ENCODE results near the gene SDK1. TPM values are rescaled to one million over a fixed set of nuclear protein-coding genes. Genes with fewer than 3 reads are reported as not detected.

Gene SDK1
- total and polyA plus RNA-seq, 2 experiments from 2014 or later: 4.1 to 16.5 TPM

DNA sequence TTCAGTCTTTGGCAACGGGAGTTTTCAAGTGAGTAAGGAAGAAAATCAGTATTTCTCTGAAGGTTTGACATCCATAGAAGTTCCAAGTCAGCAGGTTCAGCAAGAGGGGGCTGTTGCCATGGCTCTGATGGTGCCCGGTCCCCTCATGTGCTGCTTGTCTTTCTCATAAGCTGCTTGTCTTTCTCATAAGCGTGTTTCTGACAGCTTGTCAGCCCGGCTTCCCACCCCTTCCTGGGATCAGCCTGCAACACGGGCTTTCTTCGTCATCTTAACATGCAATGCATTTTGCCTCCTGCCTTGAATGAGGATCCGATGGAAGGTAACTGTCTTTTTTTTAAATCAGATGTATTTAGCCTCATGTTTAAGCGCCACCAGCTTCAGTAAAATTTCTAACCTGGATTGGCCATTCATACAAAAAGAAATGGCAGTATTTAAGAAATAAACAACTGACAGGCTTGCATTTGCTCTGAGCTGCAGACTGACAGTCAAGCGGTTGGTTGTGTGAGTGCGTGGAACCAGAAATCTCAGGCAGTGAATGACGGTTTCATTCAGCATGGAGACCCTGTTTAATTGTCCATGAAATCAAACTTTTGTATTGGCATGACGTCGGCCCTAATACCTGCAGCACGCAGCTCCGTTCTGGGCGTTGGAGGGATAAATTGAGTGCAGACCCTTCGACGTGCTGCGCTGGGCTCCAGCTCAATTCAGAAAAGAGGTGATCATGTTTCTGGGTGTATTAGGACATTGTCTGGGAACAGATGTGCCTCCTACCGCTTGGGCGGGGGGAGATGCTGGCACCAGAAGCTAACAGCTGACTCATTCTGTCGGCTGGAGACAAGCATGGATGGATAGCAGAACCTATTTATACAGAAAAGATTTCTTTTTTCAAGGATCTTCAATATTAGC lies 926.3 kb downstream of the SDK1 start:
- Histone ChIP-seq H3K4me1 (ENCODE audit: low read depth) (no peaks in the 10 kb centered on the region), H3K9me3 (ENCODE audit: low read depth) (no peaks in the 10 kb centered on the region), H3K27ac (no peak overlapping the region), H3K36me3 (no peaks in the 10 kb centered on the region), H3K27me3 (no peaks in the 10 kb centered on the region), H3K4me3 (no peak overlapping the region)
- DNase-seq (ENCODE audit: low read depth in 1 of 2, low spot score in 1 of 2): no peak
- TF ChIP-seq, protein P1, sequence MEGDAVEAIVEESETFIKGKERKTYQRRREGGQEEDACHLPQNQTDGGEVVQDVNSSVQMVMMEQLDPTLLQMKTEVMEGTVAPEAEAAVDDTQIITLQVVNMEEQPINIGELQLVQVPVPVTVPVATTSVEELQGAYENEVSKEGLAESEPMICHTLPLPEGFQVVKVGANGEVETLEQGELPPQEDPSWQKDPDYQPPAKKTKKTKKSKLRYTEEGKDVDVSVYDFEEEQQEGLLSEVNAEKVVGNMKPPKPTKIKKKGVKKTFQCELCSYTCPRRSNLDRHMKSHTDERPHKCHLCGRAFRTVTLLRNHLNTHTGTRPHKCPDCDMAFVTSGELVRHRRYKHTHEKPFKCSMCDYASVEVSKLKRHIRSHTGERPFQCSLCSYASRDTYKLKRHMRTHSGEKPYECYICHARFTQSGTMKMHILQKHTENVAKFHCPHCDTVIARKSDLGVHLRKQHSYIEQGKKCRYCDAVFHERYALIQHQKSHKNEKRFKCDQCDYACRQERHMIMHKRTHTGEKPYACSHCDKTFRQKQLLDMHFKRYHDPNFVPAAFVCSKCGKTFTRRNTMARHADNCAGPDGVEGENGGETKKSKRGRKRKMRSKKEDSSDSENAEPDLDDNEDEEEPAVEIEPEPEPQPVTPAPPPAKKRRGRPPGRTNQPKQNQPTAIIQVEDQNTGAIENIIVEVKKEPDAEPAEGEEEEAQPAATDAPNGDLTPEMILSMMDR (IDR thresholded peaks at IDR 0.05; ENCODE audit: low read depth, low read length): no peak

DNA sequence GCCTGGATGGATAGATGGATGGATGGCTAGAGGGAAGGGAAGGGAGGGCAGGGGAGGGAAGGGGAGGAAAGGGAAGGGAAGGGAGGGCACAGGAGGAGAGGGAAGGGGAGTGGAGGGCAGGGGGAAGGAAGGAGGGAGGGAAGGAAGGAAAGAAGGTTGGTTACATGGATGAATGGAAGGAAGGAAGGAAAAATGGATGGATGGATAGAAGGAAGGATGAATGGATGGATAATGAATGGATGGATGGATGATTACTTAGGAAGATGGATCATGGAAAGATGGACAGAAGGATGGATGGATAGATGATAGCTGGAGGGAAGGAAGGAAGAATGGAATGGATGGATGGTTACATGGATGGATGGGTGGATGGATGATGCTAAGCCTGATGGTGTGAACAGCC lies 929.3 kb downstream of the SDK1 start:
- Histone ChIP-seq H3K27ac (no peak overlapping the region), H3K27me3 (no peaks in the 10 kb centered on the region), H3K4me3 (no peak overlapping the region), H3K4me1 (ENCODE audit: low read depth) (no peaks in the 10 kb centered on the region), H3K9me3 (ENCODE audit: low read depth) (no peaks in the 10 kb centered on the region), H3K36me3 (no peaks in the 10 kb centered on the region)
- TF ChIP-seq, protein P1 (IDR thresholded peaks at IDR 0.05; ENCODE audit: low read depth, low read length): no peak
- no peak for DNase-seq (ENCODE audit: low read depth in 1 of 2, low spot score in 1 of 2)

DNA sequence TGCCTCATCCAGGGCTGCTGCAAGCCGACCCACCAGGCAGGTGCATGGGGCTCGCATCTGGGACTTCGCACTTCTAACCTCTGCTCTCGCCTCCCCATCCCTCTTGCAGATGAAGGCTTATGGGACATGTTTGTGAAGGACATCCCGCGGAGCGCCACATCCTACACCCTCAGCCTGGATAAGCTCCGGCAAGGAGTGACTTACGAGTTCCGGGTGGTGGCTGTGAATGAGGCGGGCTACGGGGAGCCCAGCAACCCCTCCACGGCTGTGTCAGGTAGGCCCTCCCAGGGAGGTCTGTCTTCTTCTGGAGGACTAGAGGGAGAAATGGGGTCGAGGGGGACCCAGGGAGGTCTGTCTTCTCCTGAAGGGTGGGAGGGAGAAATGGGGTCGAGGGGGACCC lies 932.1 kb downstream of the SDK1 start:
- Histone ChIP-seq H3K4me3 (no peak overlapping the region), H3K27ac (no peak overlapping the region), H3K4me1 (ENCODE audit: low read depth) (no peaks in the 10 kb centered on the region), H3K9me3 (ENCODE audit: low read depth) (no peaks in the 10 kb centered on the region), H3K27me3 (no peaks in the 10 kb centered on the region), H3K36me3 (no peaks in the 10 kb centered on the region)
- TF ChIP-seq, protein P1 (IDR thresholded peaks at IDR 0.05; ENCODE audit: low read depth, low read length): no peak
- no peak for DNase-seq (ENCODE audit: low read depth in 1 of 2, low spot score in 1 of 2)

DNA sequence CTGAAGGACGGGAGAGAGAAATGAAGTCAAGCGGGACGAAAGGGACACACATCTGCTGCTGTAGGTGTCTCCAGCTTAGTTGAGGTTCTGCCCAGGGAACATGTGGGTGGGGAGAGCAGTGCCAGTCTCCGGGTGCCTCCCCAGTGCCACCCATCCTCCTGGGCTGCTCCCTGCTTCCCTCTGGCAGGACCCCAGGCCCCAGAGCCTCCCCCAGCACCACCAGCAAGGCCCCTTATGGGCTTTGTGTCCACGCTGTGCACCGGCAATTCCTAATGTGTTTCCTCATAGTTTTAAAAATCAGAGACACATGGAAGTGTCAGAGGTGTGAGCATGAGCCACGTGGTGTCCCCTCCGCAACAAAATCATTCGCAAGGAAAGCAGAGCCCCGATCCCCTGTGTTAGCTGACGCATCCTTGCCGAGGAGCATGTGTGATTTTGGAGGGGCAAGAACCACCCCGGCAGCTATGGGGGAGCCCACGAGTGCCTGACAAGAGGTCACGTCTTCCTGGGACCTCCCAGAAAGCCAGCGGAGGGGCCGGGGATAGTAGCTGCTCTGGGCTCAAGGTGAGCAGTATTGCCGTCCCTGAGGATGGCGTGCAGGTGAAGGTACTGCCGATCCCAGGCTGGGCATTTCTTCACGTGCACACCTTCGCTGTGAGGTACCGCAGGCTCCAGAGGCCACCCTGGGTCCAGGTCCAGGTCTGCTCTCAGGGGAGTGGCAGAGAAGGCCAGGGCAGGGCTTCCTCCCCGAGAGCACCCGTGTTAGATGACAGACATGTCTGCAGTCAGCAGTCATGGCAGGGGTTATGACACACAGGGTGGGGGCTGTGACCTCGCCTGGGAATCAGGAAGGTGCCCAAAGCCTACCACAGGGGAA lies 932.8 kb downstream of the SDK1 start:
- DNase-seq (ENCODE audit: low read depth in 1 of 2, low spot score in 1 of 2): no peak
- Histone ChIP-seq H3K9me3 (ENCODE audit: low read depth) (no peaks in the 10 kb centered on the region), H3K36me3 (no peaks in the 10 kb centered on the region), H3K4me1 (ENCODE audit: low read depth) (no peaks in the 10 kb centered on the region), H3K27me3 (no peaks in the 10 kb centered on the region), H3K27ac (no peak overlapping the region), H3K4me3 (no peak overlapping the region)
- TF ChIP-seq, protein P1 (IDR thresholded peaks at IDR 0.05; ENCODE audit: low read depth, low read length): no peak

DNA sequence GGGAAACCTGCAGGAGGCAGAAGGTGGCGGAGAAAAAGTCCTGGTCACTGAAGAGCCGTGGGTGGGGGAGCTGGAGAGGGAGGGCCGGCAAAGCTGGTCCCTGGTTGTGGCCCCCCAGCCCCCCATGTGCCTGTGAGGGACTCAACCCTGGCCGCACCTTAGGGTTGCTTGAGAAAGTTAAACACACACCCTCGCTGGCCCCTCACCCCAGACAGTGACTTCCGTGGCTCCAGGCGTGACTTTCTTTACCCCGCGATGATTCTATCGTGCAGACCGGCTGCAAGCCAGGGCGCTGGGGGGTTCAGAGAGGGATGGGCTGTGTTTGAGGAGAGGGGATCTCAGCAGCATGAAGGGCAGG lies 933.4 kb downstream of the SDK1 start:
- no peak for DNase-seq (ENCODE audit: low read depth in 1 of 2, low spot score in 1 of 2)

More for the DNA sequence above, 933.4 kb downstream of the SDK1 start:
- TF ChIP-seq, protein P1 (IDR thresholded peaks at IDR 0.05; ENCODE audit: low read depth, low read length): no peak
- H3K4me3 ChIP-seq: no peak overlapping the region
- H3K4me1 ChIP-seq (ENCODE audit: low read depth): no peaks in the 10 kb centered on the region
- H3K27ac ChIP-seq: no peak overlapping the region
- H3K36me3 ChIP-seq: no peaks in the 10 kb centered on the region
- H3K27me3 ChIP-seq: no peaks in the 10 kb centered on the region
- H3K9me3 ChIP-seq (ENCODE audit: low read depth): no peaks in the 10 kb centered on the region
